ENCODE data around the gene GRIA2.

DNA sequence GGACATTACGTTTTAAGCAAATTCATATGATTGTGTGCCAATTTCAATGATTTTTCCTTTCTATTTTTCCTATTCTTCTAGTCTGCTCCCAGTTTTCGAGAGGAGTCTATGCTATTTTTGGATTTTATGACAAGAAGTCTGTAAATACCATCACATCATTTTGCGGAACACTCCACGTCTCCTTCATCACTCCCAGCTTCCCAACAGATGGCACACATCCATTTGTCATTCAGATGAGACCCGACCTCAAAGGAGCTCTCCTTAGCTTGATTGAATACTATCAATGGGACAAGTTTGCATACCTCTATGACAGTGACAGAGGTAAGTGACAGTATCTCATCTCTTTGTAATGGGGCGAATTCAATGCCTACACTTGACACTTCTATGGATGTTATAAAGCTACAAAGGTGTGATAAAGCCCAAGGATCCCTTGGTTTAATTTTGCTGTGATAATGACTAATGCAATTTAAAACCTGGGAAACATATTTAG, 83.0 kb downstream of the GRIA2 start:
- TF ChIP-seq, protein P1, sequence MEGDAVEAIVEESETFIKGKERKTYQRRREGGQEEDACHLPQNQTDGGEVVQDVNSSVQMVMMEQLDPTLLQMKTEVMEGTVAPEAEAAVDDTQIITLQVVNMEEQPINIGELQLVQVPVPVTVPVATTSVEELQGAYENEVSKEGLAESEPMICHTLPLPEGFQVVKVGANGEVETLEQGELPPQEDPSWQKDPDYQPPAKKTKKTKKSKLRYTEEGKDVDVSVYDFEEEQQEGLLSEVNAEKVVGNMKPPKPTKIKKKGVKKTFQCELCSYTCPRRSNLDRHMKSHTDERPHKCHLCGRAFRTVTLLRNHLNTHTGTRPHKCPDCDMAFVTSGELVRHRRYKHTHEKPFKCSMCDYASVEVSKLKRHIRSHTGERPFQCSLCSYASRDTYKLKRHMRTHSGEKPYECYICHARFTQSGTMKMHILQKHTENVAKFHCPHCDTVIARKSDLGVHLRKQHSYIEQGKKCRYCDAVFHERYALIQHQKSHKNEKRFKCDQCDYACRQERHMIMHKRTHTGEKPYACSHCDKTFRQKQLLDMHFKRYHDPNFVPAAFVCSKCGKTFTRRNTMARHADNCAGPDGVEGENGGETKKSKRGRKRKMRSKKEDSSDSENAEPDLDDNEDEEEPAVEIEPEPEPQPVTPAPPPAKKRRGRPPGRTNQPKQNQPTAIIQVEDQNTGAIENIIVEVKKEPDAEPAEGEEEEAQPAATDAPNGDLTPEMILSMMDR (IDR thresholded peaks at IDR 0.05) = no peak
- no peak for TF ChIP-seq POLR2A (IDR thresholded peaks at IDR 0.05)

Measured in thyroid gland (tissue), 4 donors.